Fibroblast of pulmonary artery (primary cell): ENCODE measurements around the gene CSMD2.

Experiments used
- DNase-seq: peaks from one replicate; pipeline ENCODE4 v3.0.0-alpha.2; 2010; ENCODE audit warnings: low read depth
- H3K4me3 ChIP-seq: replicated peaks from 2 replicates; pipeline ENCODE4 v1.5.1; 2011; ENCODE audit warnings: low read depth, mild to moderate bottlenecking, control low read depth, low read length, moderate library complexity
- TF ChIP-seq, protein P1 (sequence below): IDR thresholded peaks from 2 replicates; pipeline ENCODE4 v1.5.1; 2011; ENCODE audit warnings: mild to moderate bottlenecking, control low read depth, low read length, inconsistent platforms; ENCODE audit errors: missing control alignments

Gene CSMD2

DNA sequence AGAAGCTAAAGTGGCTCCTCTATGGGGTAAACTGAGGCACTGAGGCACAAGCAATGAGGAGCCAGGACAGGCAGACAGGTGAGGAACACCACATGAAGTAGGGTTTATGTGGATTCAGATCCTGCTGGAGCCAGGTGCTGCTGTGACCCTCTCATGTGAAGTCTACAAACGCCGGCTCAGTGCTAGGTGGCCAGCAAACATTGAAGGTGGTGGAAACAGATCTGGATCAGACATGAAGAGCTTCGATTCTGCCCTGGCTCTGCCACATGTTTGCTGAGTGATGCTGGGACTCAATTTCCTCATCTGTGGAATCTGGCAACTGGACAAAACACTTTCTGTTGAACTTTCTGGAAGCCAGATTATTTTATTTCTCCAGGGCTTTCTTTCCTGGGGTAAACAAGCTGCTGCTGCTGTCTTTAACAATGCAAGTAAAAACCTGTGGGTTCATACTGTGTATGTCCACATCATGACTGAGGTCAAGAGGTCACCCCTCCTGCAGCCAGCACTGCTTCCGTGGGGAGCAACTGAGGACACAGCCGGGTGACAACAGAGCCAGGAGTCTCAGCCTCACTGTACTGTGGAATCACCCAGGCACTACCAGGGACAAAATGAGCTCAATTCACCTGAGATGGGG lies 267.8 kb downstream of the CSMD2 start:
- DNase-seq, result no peak
- TF ChIP-seq, protein P1, sequence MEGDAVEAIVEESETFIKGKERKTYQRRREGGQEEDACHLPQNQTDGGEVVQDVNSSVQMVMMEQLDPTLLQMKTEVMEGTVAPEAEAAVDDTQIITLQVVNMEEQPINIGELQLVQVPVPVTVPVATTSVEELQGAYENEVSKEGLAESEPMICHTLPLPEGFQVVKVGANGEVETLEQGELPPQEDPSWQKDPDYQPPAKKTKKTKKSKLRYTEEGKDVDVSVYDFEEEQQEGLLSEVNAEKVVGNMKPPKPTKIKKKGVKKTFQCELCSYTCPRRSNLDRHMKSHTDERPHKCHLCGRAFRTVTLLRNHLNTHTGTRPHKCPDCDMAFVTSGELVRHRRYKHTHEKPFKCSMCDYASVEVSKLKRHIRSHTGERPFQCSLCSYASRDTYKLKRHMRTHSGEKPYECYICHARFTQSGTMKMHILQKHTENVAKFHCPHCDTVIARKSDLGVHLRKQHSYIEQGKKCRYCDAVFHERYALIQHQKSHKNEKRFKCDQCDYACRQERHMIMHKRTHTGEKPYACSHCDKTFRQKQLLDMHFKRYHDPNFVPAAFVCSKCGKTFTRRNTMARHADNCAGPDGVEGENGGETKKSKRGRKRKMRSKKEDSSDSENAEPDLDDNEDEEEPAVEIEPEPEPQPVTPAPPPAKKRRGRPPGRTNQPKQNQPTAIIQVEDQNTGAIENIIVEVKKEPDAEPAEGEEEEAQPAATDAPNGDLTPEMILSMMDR, result no peak
- H3K4me3 ChIP-seq, result no peak overlapping the region

DNA sequence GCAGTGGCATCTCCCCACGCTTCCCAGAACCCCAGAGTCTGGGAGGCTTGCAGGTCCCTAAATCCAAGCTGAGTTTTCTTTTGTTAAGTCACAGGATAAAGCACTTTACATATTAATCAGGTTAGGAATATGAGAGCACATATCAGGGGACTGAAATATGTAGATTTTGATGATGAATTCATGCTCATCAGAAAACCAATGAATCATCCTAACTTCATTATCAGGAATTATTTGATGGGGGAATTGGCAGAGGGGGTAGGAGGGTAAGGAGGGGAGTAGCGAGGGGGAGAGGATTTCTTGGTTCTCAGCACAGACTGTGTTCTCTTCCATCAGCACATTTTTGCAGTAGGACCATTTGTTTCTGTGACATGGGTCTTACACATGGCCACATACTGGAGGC lies 269.1 kb downstream of the CSMD2 start:
- no peak for DNase-seq
- TF ChIP-seq, protein P1, result no peak
- no peak overlapping the region for H3K4me3 ChIP-seq

DNA sequence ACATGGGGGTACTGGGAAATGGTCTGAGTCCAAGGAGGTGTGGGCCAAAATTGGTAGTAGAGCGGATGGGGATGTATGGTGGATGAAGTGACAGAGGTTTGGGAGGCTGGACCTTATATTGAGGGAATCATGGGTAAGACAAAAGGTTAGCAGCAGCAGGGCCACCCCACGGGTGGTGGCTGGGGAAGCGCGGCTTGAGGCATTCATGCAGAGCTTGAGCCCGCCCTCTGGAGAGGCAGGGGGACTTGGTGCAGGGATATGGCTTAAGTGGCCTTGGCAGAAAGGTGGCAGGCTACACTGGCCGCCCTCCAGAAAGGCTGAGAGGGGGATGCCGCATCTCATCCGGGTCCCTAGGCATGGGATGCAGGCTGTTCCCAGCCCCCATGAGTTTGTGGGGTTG lies 269.6 kb downstream of the CSMD2 start:
- H3K4me3 ChIP-seq, result no peak overlapping the region
- TF ChIP-seq, protein P1, result no peak
- no peak for DNase-seq

DNA sequence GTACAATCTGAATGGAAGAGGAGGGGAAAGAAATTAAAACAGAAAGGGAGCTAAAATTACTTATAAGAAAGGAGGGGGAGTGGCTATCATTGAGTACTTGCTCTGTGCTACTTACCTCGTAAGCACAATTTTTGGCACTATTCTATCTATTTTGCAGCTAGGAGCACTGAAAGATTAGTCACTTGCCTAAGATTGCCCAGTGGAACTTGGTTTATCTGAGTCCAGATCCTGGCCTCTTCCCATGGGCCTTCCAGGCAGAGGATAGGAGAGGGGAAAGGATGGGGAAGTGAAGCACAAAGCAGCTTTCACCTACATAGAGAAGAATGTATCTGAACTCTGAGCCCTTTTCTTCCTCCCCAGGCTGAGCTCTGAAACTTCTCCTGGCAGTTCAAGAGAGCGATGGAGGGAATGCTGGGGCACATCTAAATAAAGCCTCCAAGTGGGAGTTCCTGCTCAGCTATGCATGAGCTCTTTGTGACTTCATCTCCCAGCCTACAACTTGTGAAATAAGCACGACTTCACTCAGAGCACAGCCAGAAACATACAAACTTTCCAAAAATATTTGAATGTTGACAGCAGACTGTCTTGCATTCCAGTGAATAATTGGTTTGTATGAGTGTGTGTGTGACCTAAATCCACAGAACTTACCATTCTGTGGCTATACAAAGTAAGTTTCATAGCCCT lies 271.7 kb downstream of the CSMD2 start:
- DNase-seq, result peak; percentile 5

DNA sequence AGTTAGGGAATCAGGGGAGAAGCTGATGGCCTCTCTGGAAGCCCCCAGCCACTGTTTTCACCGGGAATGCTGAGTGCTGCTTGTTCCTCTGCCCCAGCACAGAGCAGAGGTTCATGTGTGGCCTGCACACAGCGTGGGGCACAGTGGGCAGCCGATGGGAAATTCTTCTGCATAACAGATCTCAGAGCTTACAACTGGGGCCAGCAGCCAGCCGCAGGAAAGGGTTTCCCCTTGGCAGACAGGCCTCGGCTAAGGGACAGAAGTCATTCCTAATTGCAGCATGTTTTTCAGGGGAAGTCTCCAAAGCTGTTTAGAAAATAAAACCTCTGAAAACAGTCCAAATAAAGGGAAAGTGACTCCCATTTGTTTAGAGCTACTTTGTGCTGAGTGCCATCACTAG lies 278.5 kb downstream of the CSMD2 start:
- DNase-seq, result no peak
- TF ChIP-seq, protein P1, result no peak

More for the DNA sequence above, 271.7 kb downstream of the CSMD2 start:
- H3K4me3 ChIP-seq, result no peak overlapping the region
- TF ChIP-seq, protein P1, result no peak

DNA sequence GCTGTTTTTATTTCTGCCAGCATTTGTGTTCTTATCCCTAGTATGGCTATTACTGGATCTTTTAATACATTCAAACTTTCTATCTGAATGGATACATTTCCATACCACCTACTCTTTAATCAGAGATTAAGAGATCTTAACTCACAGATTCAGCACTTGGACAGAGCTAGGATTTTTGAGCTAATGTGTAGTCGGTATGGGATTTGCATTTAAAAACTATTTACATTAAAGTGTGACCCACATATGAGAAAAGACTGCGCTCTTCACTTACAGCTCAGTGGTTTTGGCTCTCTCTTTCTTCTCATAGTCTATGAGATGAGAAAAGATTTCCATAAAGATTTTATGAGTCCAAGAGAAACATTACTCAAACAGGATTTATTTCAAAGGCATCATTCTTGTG lies 284.7 kb downstream of the CSMD2 start:
- H3K4me3 ChIP-seq, result no peak overlapping the region
- DNase-seq, result no peak
- TF ChIP-seq, protein P1, result no peak

More for the DNA sequence above, 278.5 kb downstream of the CSMD2 start:
- no peak overlapping the region for H3K4me3 ChIP-seq

DNA sequence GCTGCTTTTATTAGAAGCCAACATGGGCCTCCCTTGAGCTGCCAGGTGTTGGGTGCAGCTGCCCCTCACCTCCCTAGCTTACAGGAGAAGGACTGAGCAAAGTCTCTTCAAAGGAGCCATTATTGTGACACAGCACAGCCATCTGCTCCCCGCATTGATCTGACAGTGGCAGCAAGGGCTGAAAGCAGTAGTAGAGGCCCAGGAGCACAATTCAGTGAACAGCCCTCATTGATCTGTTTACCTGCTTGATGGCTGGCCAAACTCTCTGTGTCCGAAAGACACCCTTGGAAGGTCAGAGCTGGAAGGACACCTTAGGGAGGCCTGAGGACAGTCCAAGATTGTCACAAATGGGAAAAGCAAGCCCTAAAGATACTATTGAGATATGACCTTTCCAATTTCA lies 286.6 kb downstream of the CSMD2 start:
- TF ChIP-seq, protein P1, result no peak

More for the DNA sequence above, 286.6 kb downstream of the CSMD2 start:
- H3K4me3 ChIP-seq, result no peak overlapping the region
- no peak for DNase-seq
